Thyroid gland (tissue), 4 donors: Measurements from ENCODE around the gene TCF12. TPM values are rescaled to one million over a fixed set of nuclear protein-coding genes. Genes with fewer than 3 reads are reported as not detected.
A peak's percentile ranks its signal among the peaks of the same experiment; 100 is the strongest.

Experiments
- DNase-seq, 2 donors: peaks; one replicate each; pipeline ENCODE4 v3.0.0-alpha.2; 2019
- H3K27ac ChIP-seq, 3 donors: fragments of 200-600 bp; sonication (generic); 1 replicate in 2 of 3; 2 replicates in 1 of 3; pipeline ENCODE4 v1.5.1; 2016 to 2019; ENCODE audit warnings: mild to moderate bottlenecking in 1 of 3, moderate library complexity in 1 of 3
- H3K27me3 ChIP-seq: fragments of 200-600 bp; sonication (generic); one replicate; pipeline ENCODE4 v1.5.1; 2019
- H3K36me3 ChIP-seq, 2 donors: fragments of 200-600 bp; sonication (generic); one replicate each; pipeline ENCODE4 v1.5.1; 2016 to 2019
- H3K4me1 ChIP-seq, 2 donors: fragments of 200-600 bp; sonication (generic); one replicate each; pipeline ENCODE4 v1.5.1; 2017 to 2019
- H3K4me3 ChIP-seq, 3 donors: fragments of 200-600 bp; sonication (generic); replicated peaks in 1 of 3; 1 replicate in 2 of 3; 2 replicates in 1 of 3; pipeline ENCODE4 v1.5.1; 2016; ENCODE audit warnings: mild to moderate bottlenecking in 1 of 3
- H3K9me3 ChIP-seq: fragments of 200-600 bp; sonication (generic); one replicate; pipeline ENCODE4 v1.5.1; 2017
- CTCF ChIP-seq, 6 experiments: fragments of 200-600 bp in 3 of 6; fragments of 450-650 bp in 3 of 6; sonication (generic) in 3 of 6; IDR thresholded peaks; one replicate each; pipeline ENCODE4 v1.5.1; 2016 to 2019; ENCODE audit warnings: antibody characterized with exemption in 6 of 6, mild to moderate bottlenecking in 2 of 6, inconsistent platforms in 1 of 6, moderate library complexity in 1 of 6
- POLR2A ChIP-seq, 2 donors: fragments of 450-650 bp; IDR thresholded peaks; one replicate each; pipeline ENCODE4 v1.6.1; 2017; ENCODE audit warnings: antibody characterized with exemption in 2 of 2, mild to moderate bottlenecking in 2 of 2, moderate library complexity in 1 of 2
- WGBS, 2 donors: methylation state at CpG; one replicate each; pipeline ENCODE4 v1.1.5; 2017; 5-methylcytosine and 5-hydroxymethylcytosine counted together
- intact Hi-C: fragments of 100-400 bp; cut with DNase I; formaldehyde crosslinking; loops from one replicate; pipeline ENCODE4 v1.15.1; 2023
- total RNA-seq, 4 donors: library from RNA; depleted of rRNA; stranded (reverse); fragments of >200 nt; gene quantifications; one replicate each; pipeline ENCODE4 v1.2.3, GENCODE V29; 2016

TCF12 gene
- total RNA-seq, 4 donors from 2014 or later, result 54.8 to 156 (median 108) TPM

DNA sequence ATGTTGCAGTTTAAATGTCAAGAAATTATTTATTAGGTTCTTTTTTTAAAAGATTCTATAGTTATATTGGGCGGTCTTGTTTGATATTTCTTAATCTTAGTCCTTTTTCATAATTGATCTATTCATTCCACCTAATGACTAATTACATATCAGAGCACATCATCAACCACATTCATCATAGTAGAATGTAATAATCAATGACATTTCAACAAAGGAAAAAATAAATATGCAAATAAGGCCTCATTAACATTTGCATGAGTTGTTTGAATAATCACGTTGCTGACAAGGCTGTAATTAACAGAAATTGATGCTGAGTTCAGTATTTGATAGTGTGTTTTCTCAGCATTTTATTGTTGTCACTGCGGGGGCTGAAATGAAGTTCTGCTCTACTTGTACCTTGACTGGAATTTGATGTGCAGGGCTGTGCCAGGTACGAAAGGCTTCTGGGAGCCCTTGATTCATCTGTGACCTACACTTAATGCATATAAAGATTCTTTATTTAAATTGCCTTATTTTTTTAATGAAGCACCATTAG lies 215.7 kb downstream of the TCF12 start:
- TF ChIP-seq POLR2A (IDR thresholded peaks at IDR 0.05) (no peak), CTCF (IDR thresholded peaks at IDR 0.05) (no peak)
- no peaks in the 10 kb centered on the region for H3K27me3 ChIP-seq
- DNase-seq, result no peak
- peaks cover 3 to 4% of the 10 kb centered on the region in 2 donors for H3K4me1 ChIP-seq
- no peak overlapping the region for H3K27ac ChIP-seq
- no peak overlapping the region for H3K4me3 ChIP-seq
- H3K9me3 ChIP-seq, result no peaks in the 10 kb centered on the region
- WGBS, 2 donors, result 86 to 90% methylated on average over 4 of the region's 4 CpGs
- intact Hi-C loops, result no loop called here
- no peaks in the 10 kb centered on the region for H3K36me3 ChIP-seq

DNA sequence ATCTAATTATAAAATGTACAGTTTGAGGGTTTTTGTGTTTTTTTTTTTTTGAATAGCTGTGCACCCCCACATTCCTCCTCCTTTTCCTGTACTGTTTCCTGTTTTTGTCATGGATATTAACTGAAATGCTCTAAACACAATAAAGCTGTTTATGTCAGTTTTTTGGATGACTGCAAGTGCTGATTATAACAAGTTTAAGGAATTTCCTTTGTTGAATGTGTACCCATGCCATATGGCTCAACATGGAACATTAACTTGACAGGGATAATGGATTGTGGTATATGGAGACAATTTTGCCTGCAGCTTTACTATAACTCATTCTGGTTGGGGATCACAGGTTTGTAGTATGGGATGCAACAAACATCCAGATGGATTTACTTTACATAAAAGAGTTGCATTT lies 216.4 kb downstream of the TCF12 start:
- no peaks in the 10 kb centered on the region for H3K9me3 ChIP-seq
- H3K4me3 ChIP-seq, result no peak overlapping the region
- no peak for TF ChIP-seq CTCF (IDR thresholded peaks at IDR 0.05)
- no peak for TF ChIP-seq POLR2A (IDR thresholded peaks at IDR 0.05)
- H3K27ac ChIP-seq, result no peak overlapping the region
- H3K27me3 ChIP-seq, result no peaks in the 10 kb centered on the region
- H3K4me1 ChIP-seq, result peaks cover 3 to 4% of the 10 kb centered on the region in 2 donors
- intact Hi-C loops, result no loop called here
- no peaks in the 10 kb centered on the region for H3K36me3 ChIP-seq
- DNase-seq, result no peak

DNA sequence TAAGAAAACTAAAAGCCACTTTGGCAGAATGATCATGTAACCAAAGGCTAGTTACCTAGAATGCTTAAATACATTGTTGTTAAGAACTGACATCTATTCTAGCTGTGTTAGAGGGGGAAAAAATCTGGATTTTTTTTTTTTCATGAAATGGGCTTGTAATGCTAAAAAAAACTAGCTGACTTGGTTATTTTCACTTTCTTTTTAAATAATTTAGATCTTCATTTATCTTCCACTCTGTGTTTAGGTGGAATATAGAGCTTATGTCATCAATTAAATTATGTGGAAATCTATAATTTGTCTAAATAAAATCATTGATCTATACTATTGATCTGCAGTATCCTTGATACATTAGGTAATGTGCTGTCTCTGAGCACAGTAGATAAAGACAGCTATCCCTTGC lies 217.4 kb downstream of the TCF12 start:
- H3K9me3 ChIP-seq, result no peaks in the 10 kb centered on the region
- no peaks in the 10 kb centered on the region for H3K27me3 ChIP-seq
- peak overlapping the region in 1 of 3 donors; percentile 0 for H3K27ac ChIP-seq
- TF ChIP-seq POLR2A (IDR thresholded peaks at IDR 0.05), result no peak
- TF ChIP-seq CTCF (IDR thresholded peaks at IDR 0.05), result no peak
- no peak overlapping the region for H3K4me3 ChIP-seq
- no peak for DNase-seq
- peaks cover 3 to 4% of the 10 kb centered on the region in 2 donors for H3K4me1 ChIP-seq
- H3K36me3 ChIP-seq, result no peaks in the 10 kb centered on the region
- intact Hi-C loops, result no loop called here

DNA sequence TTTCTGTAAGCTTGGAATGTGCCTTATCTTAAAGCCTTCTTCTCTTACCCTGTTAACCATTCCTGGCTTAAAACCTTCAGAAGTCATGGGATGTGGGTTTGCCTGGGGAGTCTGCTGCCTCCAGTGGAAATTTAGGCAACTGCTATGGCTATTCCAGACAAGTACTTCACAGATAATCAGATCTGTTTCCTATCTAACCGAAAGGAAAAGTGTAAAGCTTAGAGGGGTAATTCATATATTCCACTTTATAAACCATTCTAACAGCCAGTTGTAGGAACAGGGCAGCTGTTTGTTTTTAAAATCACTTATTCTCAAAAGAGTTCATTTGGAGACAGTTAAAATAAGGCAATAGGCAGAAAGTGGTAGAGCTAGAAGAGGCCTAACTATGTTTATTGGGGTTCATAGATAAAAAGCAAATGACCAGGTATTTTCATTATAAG lies 219.9 kb downstream of the TCF12 start:
- no peaks in the 10 kb centered on the region for H3K9me3 ChIP-seq
- WGBS, 2 donors, result 4 to 33% methylated on average over 1 of the region's 1 CpG
- H3K27me3 ChIP-seq, result no peaks in the 10 kb centered on the region
- no peak overlapping the region for H3K4me3 ChIP-seq
- TF ChIP-seq CTCF (IDR thresholded peaks at IDR 0.05) (peak; percentile 48 to 75 (median 60)), POLR2A (IDR thresholded peaks at IDR 0.05) (no peak)
- no peaks in the 10 kb centered on the region for H3K36me3 ChIP-seq
- DNase-seq, result peak; percentile 6 to 10
- peaks cover 0 to 4% of the 10 kb centered on the region in 2 donors for H3K4me1 ChIP-seq
- no peak overlapping the region for H3K27ac ChIP-seq
- intact Hi-C loops, result no loop called here

- Histone ChIP-seq H3K27me3 (no peaks in the 10 kb centered on the region), H3K27ac (no peak overlapping the region), H3K4me1 (peaks cover 0 to 5% of the 10 kb centered on the region in 2 donors), H3K36me3 (no peaks in the 10 kb centered on the region), H3K4me3 (no peak overlapping the region), H3K9me3 (no peaks in the 10 kb centered on the region)
- TF ChIP-seq CTCF (IDR thresholded peaks at IDR 0.05), result no peak
- TF ChIP-seq POLR2A (IDR thresholded peaks at IDR 0.05), result no peak
- WGBS, 2 donors, result 61 to 73% methylated on average over 1 of the region's 1 CpG
- intact Hi-C loops, result loop anchor here (10.0 kb wide), 2 partner anchors 71 to 649 kb away; no protein-coding TSS in a partner anchor
- DNase-seq, result no peak
Measured at GRCh38 chr15:57143511-57144078, 225.2 kb downstream of the TCF12 start.
